Bronchial epithelial cell (primary cell): ENCODE data around the gene TMEFF1. TPM values are rescaled to one million over a fixed set of nuclear protein-coding genes. Genes with fewer than 3 reads are reported as not detected.

Source experiments
- DNase-seq: peaks from one replicate; pipeline ENCODE4 v3.0.0-alpha.2; 2010; ENCODE audit warnings: low read depth
- FAIRE-seq: peaks from 2 replicates; lab custom pipeline; 2011; peaks lifted over from hg19 to GRCh38; lab: Jason Lieb, UNC
- H3K27me3 ChIP-seq: 2 replicates; pipeline ENCODE4 v1.5.1; 2011; ENCODE audit warnings: low read length; ENCODE audit not compliant: control insufficient read depth, insufficient read depth
- H3K36me3 ChIP-seq: 2 replicates; pipeline ENCODE4 v1.5.1; 2011; ENCODE audit warnings: low read length; ENCODE audit not compliant: control insufficient read depth, insufficient read depth
- H3K4me3 ChIP-seq: 2 replicates; pipeline ENCODE4 v1.5.1; 2011; ENCODE audit warnings: mild to moderate bottlenecking, low read depth, low read length, control low read depth
- total RNA-seq: library from RNA; depleted of rRNA; stranded (reverse); fragments of >200 nt; gene quantifications from 2 replicates; pipeline ENCODE4 v1.2.1, GENCODE V29; 2014
- TF ChIP-seq, protein P1 (sequence below): IDR thresholded peaks from 2 replicates; pipeline ENCODE4 v1.5.1; 2011; ENCODE audit warnings: mild to moderate bottlenecking, moderate library complexity, low read length, control low read depth, inconsistent platforms; ENCODE audit not compliant: insufficient read depth, severe bottlenecking

Gene TMEFF1
- 0.13 and 0.26 TPM in 2 replicates for total RNA-seq

GRCh38 chr9:100472788-100473275 is at the start of gene TMEFF1:
TSS of gene TMEFF1 (plus strand) at chr9:100473149. CDS start at chr9:100473545, 396 bp downstream.
- FAIRE-seq (no peak), DNase-seq (no peak)
- no peaks in the 10 kb centered on the region for H3K36me3 ChIP-seq
- no peaks in the 10 kb centered on the region for H3K27me3 ChIP-seq
- H3K4me3 ChIP-seq = peak within 1 kb of the TSS; percentile 49
- TF ChIP-seq, protein P1, sequence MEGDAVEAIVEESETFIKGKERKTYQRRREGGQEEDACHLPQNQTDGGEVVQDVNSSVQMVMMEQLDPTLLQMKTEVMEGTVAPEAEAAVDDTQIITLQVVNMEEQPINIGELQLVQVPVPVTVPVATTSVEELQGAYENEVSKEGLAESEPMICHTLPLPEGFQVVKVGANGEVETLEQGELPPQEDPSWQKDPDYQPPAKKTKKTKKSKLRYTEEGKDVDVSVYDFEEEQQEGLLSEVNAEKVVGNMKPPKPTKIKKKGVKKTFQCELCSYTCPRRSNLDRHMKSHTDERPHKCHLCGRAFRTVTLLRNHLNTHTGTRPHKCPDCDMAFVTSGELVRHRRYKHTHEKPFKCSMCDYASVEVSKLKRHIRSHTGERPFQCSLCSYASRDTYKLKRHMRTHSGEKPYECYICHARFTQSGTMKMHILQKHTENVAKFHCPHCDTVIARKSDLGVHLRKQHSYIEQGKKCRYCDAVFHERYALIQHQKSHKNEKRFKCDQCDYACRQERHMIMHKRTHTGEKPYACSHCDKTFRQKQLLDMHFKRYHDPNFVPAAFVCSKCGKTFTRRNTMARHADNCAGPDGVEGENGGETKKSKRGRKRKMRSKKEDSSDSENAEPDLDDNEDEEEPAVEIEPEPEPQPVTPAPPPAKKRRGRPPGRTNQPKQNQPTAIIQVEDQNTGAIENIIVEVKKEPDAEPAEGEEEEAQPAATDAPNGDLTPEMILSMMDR = no peak

DNA sequence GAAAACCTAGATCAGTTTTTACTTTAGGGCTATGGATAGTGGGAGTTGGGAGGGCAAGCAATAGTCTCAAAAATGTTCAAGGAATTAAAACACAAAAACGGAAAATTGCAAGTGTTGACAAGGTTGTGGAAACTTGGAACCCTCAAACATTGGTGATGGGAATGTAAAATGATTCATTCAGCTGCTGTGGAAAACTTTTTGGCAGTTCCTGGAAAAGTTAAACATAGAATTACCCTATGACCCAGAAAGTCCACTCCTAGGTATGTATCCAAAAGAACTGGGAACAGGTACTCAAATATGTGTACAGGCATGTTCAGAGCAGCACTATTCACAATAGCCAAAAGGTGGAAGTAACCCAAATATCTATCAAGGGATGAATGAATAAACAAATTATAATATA is 47.2 kb upstream of the TMEFF1 start:
- FAIRE-seq (no peak), DNase-seq (peak; percentile 86)
- no peaks in the 10 kb centered on the region for H3K36me3 ChIP-seq
- TF ChIP-seq, protein P1 = no peak
- H3K4me3 ChIP-seq = no peak overlapping the region
- H3K27me3 ChIP-seq = no peaks in the 10 kb centered on the region

DNA sequence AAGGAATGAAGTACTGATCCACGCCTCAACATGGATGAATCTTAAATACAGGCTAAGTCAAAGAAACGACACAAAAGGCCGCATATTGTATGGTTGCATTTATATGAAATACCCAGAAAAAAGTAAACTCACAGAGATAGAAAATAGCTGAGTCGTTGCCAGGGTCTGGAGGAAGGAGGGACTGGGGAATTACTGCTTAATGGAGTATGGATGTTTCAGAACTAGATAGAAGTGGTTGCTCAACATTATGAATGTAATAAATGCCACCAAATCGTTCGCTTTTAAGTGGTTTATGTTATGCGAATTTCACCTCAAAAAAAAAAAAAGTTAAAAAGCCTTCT is 46.8 kb upstream of the TMEFF1 start:
- TF ChIP-seq, protein P1 = no peak
- Histone ChIP-seq H3K36me3 (no peaks in the 10 kb centered on the region), H3K27me3 (no peaks in the 10 kb centered on the region), H3K4me3 (peak overlapping the region; percentile 71)
- no peak for DNase-seq
- FAIRE-seq = no peak

GRCh38 chr9:100426530-100427365 is 46.2 kb upstream of the TMEFF1 start, which contains the start of gene MSANTD3:
TSS of gene MSANTD3 (plus strand) at chr9:100427143. CDS start at chr9:100441939, 14,796 bp downstream.
- Histone ChIP-seq H3K36me3 (no peaks in the 10 kb centered on the region), H3K27me3 (no peaks in the 10 kb centered on the region), H3K4me3 (peak within 1 kb of the TSS; percentile 71)
- FAIRE-seq = no peak
- peak; percentile 87 for DNase-seq
- TF ChIP-seq, protein P1 = no peak

GRCh38 chr9:100427366-100428263 is 45.3 kb upstream of the TMEFF1 start:
- Histone ChIP-seq H3K36me3 (no peaks in the 10 kb centered on the region), H3K27me3 (no peaks in the 10 kb centered on the region), H3K4me3 (peak overlapping the region; percentile 71)
- FAIRE-seq = no peak
- peak; percentile 80 for DNase-seq
- TF ChIP-seq, protein P1 = no peak
